ENCODE results near the gene IL21R. TPM values are rescaled to one million over a fixed set of nuclear protein-coding genes. Genes with fewer than 3 reads are reported as not detected.
"Not testable (repeated sequence)": the region's sequence is repeated elsewhere in the genome, so short reads cannot be mapped to it uniquely, and the experiment has no call there.

IL21R gene
- total RNA-seq, 2 experiments from 2014 or later = 44.4 to 45.6 TPM

- ChIA-PET CTCF (interaction anchor here (1.8 to 2.5 kb wide), 2 partner anchors 10 to 12 kb away, joined by 6 read pairs; no protein-coding TSS in a partner anchor), POLR2A (no interaction called here)
- no peak for DNase-seq
- no peak overlapping the region for H3K4me3 Mint-ChIP-seq
- no peaks in the 10 kb centered on the region for H3K9me3 Mint-ChIP-seq
- peaks cover 31% of the 10 kb centered on the region for H3K4me1 Mint-ChIP-seq
- H3K27ac Mint-ChIP-seq = peak overlapping the region; percentile 14
- H3K27me3 Mint-ChIP-seq = no peaks in the 10 kb centered on the region
- peaks cover 69% of the 10 kb centered on the region for H3K36me3 Mint-ChIP-seq (ENCODE audit: low read depth)
Observed at GRCh38 chr16:27433636-27434035, 31.7 kb downstream of the IL21R start.

- Mint-ChIP-seq H3K4me3 (no peak overlapping the region), H3K27me3 (no peaks in the 10 kb centered on the region), H3K27ac (peak overlapping the region; percentile 56), H3K9me3 (no peaks in the 10 kb centered on the region), H3K4me1 (peaks cover 31% of the 10 kb centered on the region), H3K36me3 (ENCODE audit: low read depth) (peaks cover 72% of the 10 kb centered on the region)
- ChIA-PET POLR2A (interaction anchor here (0.9 kb wide), 1 partner anchor 116 kb away, joined by 3 read pairs; no protein-coding TSS in a partner anchor), CTCF (interaction anchor here (1.8 to 2.5 kb wide), 2 partner anchors 10 to 13 kb away, joined by 6 read pairs; no protein-coding TSS in a partner anchor)
- DNase-seq = peak; percentile 5
Observed at GRCh38 chr16:27434141-27435051, 32.4 kb downstream of the IL21R start.

DNA sequence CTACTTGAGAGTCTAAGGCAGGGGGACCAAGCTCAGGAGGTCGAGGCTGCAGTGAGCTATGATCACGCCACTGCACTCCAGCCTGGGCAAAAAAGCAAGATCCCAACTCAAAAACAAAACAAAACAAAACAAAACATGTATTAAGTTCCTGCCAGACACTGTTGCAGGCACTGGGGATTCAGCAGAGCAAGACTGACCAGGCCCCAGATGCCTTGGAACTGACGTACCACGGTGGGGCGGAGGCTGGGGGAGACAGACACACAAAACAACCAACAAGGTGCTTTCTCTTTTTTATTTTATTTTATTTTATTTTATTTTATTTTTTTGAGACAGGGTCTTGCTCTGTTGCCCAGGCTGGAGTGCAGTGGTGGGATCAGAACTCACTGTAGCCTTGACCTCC, 33.2 kb downstream of the IL21R start:
- H3K36me3 Mint-ChIP-seq (ENCODE audit: low read depth) = peaks cover 74% of the 10 kb centered on the region
- H3K4me1 Mint-ChIP-seq = peaks cover 30% of the 10 kb centered on the region
- H3K27me3 Mint-ChIP-seq, H3K27ac Mint-ChIP-seq, H3K9me3 Mint-ChIP-seq, H3K4me3 Mint-ChIP-seq: not testable (repeated sequence)
- DNase-seq = peak; percentile 3
- ChIA-PET CTCF (interaction anchor here (1.8 kb wide), 1 partner anchor 9 kb away, joined by 6 read pairs; no protein-coding TSS in a partner anchor), POLR2A (interaction anchor here (0.9 kb wide), 1 partner anchor 117 kb away, joined by 3 read pairs; no protein-coding TSS in a partner anchor)

DNA sequence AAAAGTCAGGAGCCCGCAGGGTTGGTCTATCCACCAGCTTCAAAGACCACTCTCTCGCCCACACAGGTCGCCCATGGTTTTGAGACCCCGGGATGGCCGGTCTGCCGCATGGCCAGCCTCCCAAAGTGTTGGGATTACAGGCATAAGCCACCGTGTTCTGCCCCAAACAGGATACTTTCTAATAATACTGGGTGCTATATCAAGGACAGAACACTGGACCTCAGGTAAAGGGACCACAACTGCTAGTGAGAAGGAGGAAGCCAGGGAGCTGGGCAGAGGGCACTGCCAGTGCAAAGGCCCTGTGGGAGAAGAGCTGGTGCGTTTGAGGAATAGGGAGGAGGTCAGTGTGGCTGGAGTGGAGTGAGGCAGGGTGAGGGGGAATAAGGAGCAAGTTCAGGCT, 34.1 kb downstream of the IL21R start:
- peak; percentile 4 for DNase-seq
- H3K27ac Mint-ChIP-seq = no peak overlapping the region
- no peak overlapping the region for H3K4me3 Mint-ChIP-seq
- POLR2A ChIA-PET = no interaction called here
- CTCF ChIA-PET = interaction anchor here (0.6 to 1.1 kb wide), 3 partner anchors 9 to 256 kb away, joined by 3 read pairs; no protein-coding TSS in a partner anchor
- H3K4me1 Mint-ChIP-seq = peaks cover 23% of the 10 kb centered on the region
- H3K9me3 Mint-ChIP-seq = no peaks in the 10 kb centered on the region
- peaks cover 71% of the 10 kb centered on the region for H3K36me3 Mint-ChIP-seq (ENCODE audit: low read depth)
- no peaks in the 10 kb centered on the region for H3K27me3 Mint-ChIP-seq

DNA sequence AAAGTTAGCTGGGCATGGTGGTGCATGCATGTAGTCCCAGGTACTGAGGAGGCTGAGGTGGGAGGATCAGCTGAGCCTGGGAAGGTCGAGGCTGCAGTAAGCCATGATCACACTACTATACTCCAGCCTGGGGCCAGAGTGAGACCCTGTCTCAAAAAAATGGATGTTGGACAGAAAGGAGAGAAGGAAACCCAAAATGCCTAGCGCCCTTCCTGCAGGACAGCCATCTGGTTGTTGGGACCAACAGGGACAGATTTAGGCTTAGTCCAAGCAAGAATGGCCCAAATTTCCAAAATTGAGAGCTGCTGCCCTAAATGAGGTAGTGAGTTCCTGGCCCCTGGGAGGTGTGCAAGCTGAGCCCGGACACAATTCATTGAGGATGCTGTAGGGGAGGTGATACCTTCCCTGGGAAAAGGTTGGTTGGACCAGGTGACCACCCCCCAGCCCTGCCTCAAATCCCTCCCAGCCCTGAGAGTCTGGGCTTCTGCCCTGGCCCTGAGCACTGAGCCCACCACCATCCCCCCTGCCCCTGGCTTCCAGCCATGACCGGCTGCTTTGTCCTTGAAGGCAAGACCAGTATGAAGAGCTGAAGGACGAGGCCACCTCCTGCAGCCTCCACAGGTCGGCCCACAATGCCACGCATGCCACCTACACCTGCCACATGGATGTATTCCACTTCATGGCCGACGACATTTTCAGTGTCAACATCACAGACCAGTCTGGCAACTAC, 35.1 kb downstream of the IL21R start:
- no peaks in the 10 kb centered on the region for H3K9me3 Mint-ChIP-seq
- no peak overlapping the region for H3K27ac Mint-ChIP-seq
- no peak overlapping the region for H3K4me3 Mint-ChIP-seq
- H3K36me3 Mint-ChIP-seq (ENCODE audit: low read depth) = peaks cover 68% of the 10 kb centered on the region
- H3K4me1 Mint-ChIP-seq = peaks cover 16% of the 10 kb centered on the region
- CTCF ChIA-PET = interaction anchor here (0.5 to 2.4 kb wide), 7 partner anchors 10 to 257 kb away, joined by 3 to 11 read pairs (median 3); no protein-coding TSS in a partner anchor
- no peak for DNase-seq
- no peaks in the 10 kb centered on the region for H3K27me3 Mint-ChIP-seq
- POLR2A ChIA-PET = no interaction called here

- H3K36me3 Mint-ChIP-seq (ENCODE audit: low read depth) = peaks cover 70% of the 10 kb centered on the region
- no peak overlapping the region for H3K27ac Mint-ChIP-seq
- peaks cover 2% of the 10 kb centered on the region for H3K9me3 Mint-ChIP-seq
- no peak for DNase-seq
- peaks cover 10% of the 10 kb centered on the region for H3K4me1 Mint-ChIP-seq
- POLR2A ChIA-PET = no interaction called here
- CTCF ChIA-PET = interaction anchor here (0.5 to 2.4 kb wide), 5 partner anchors 10 to 253 kb away, joined by 3 to 11 read pairs (median 3); no protein-coding TSS in a partner anchor
- H3K4me3 Mint-ChIP-seq = no peak overlapping the region
- no peaks in the 10 kb centered on the region for H3K27me3 Mint-ChIP-seq
Observed at GRCh38 chr16:27437946-27438345, 36.0 kb downstream of the IL21R start.

DNA sequence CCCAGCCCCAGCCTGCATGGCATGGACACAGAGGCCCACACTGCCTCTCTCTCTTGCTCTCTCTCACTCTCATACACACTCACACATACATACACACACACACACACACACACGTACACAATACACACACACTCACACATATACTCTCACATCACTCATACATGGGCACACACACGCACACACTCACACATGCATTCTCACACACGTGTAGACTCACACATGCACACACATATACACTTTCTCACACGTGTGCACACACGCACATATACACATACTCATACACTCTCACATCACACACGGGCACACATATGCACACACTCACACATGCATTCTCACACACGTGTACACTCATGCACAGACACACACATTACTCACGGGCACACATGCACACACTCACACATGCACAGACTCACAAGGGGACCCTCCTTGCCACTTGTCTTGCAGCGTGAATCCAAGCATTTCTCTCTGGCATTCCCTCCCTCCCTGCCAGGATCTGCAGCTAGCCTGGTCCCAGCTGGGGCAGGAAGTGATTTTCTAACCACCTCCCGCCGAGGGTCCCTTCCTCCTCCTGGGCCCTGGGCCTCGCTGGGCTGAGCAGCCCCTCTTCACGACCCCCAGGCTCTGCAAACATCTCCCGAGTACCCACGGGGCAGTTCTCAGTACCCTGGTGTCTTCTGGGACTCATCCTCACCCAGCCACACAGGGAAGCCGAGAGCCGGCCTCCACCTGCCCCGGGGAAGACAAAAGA, 37.5 kb downstream of the IL21R start:
- Mint-ChIP-seq H3K27ac (no peak overlapping the region), H3K27me3 (no peaks in the 10 kb centered on the region), H3K36me3 (ENCODE audit: low read depth) (peaks cover 71% of the 10 kb centered on the region), H3K9me3 (peaks cover 11% of the 10 kb centered on the region), H3K4me3 (no peak overlapping the region), H3K4me1 (peaks cover 7% of the 10 kb centered on the region)
- CTCF ChIA-PET = interaction anchor here (1.1 to 2.4 kb wide), 3 partner anchors 10 to 121 kb away, joined by 3 to 11 read pairs (median 4); no protein-coding TSS in a partner anchor
- POLR2A ChIA-PET = no interaction called here
- no peak for DNase-seq

GRCh38 chr16:27441276-27441675, 39.3 kb downstream of the IL21R start:
- peaks cover 17% of the 10 kb centered on the region for H3K4me1 Mint-ChIP-seq
- POLR2A ChIA-PET = no interaction called here
- DNase-seq = no peak

GRCh38 chr16:27441998-27442397, 40.0 kb downstream of the IL21R start:
- CTCF ChIA-PET = interaction anchor here (1.2 kb wide), 1 partner anchor 54 kb away, joined by 3 read pairs; no protein-coding TSS in a partner anchor
- H3K4me1 Mint-ChIP-seq = peaks cover 24% of the 10 kb centered on the region
- H3K36me3 Mint-ChIP-seq (ENCODE audit: low read depth) = peaks cover 79% of the 10 kb centered on the region
- no peak for DNase-seq
- no peak overlapping the region for H3K4me3 Mint-ChIP-seq
- H3K27ac Mint-ChIP-seq = no peak overlapping the region
- no peaks in the 10 kb centered on the region for H3K27me3 Mint-ChIP-seq
- POLR2A ChIA-PET = no interaction called here
- peaks cover 19% of the 10 kb centered on the region for H3K9me3 Mint-ChIP-seq

More at GRCh38 chr16:27441276-27441675, 39.3 kb downstream of the IL21R start:
- CTCF ChIA-PET = interaction anchor here (0.7 to 1.7 kb wide), 4 partner anchors 9 to 836 kb away, joined by 3 to 4 read pairs (median 3); no protein-coding TSS in a partner anchor
- Mint-ChIP-seq H3K9me3 (peaks cover 16% of the 10 kb centered on the region), H3K27me3 (no peaks in the 10 kb centered on the region), H3K27ac (peak overlapping the region; percentile 20), H3K36me3 (ENCODE audit: low read depth) (peaks cover 80% of the 10 kb centered on the region), H3K4me3 (no peak overlapping the region)

DNA sequence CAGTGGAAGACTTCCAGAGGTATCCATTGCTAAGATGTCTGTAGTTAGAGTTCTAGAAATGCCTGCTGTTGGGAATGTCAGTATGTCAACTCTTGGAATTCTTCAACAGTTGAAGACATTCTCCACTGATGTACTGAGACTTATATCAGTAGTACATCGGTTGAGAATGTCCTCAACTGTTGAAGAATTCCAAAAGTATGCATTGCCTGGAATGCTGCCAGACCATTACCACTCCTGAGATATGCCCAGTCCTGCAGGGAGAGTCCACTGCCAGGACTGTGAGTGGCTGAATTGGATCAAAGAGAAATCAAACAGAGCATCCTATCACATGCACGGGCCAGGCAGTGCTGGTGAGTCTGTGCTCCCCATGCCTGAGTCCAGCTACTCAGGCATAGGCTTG, 42.0 kb downstream of the IL21R start:
- DNase-seq = no peak
- Mint-ChIP-seq H3K9me3 (peaks cover 24% of the 10 kb centered on the region), H3K27me3 (no peaks in the 10 kb centered on the region), H3K4me1 (peaks cover 42% of the 10 kb centered on the region), H3K27ac (no peak overlapping the region), H3K4me3 (no peak overlapping the region), H3K36me3 (ENCODE audit: low read depth) (peaks cover 84% of the 10 kb centered on the region)
- POLR2A ChIA-PET = no interaction called here
- CTCF ChIA-PET = interaction anchor here (1.6 to 1.9 kb wide), 2 partner anchors 10 to 12 kb away, joined by 4 to 6 read pairs; no protein-coding TSS in a partner anchor

GRCh38 chr16:27444470-27444869, 42.5 kb downstream of the IL21R start:
- Mint-ChIP-seq H3K36me3 (ENCODE audit: low read depth) (peaks cover 84% of the 10 kb centered on the region), H3K27me3 (no peaks in the 10 kb centered on the region), H3K9me3 (peaks cover 24% of the 10 kb centered on the region), H3K4me1 (peaks cover 42% of the 10 kb centered on the region), H3K4me3 (no peak overlapping the region), H3K27ac (no peak overlapping the region)
- DNase-seq = no peak
- POLR2A ChIA-PET = interaction anchor here (1.0 kb wide), 1 partner anchor 76 kb away, joined by 3 read pairs; no protein-coding TSS in a partner anchor
- CTCF ChIA-PET = interaction anchor here (1.3 to 1.9 kb wide), 3 partner anchors 10 to 72 kb away, joined by 3 to 6 read pairs (median 4); no protein-coding TSS in a partner anchor

Measured in activated CD4-positive, alpha-beta T cell treated with anti-CD3 and anti-CD28 coated beads, Interleukin-2, amount 10 ng/mL, durations not matched to agents 7 days and 5 days (primary cell).